ENCODE measurements around the gene LRATD1. TPM values are rescaled to one million over a fixed set of nuclear protein-coding genes. Genes with fewer than 3 reads are reported as not detected.
A peak's percentile ranks its signal among the peaks of the same experiment; 100 is the strongest.

LRATD1 gene, protein sequence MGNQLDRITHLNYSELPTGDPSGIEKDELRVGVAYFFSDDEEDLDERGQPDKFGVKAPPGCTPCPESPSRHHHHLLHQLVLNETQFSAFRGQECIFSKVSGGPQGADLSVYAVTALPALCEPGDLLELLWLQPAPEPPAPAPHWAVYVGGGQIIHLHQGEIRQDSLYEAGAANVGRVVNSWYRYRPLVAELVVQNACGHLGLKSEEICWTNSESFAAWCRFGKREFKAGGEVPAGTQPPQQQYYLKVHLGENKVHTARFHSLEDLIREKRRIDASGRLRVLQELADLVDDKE
- total RNA-seq = 10 to 100 TPM in 2 of 4 donors, 1 to 10 TPM in 2; 1.9 to 12.7 (median 9.7) TPM

DNA sequence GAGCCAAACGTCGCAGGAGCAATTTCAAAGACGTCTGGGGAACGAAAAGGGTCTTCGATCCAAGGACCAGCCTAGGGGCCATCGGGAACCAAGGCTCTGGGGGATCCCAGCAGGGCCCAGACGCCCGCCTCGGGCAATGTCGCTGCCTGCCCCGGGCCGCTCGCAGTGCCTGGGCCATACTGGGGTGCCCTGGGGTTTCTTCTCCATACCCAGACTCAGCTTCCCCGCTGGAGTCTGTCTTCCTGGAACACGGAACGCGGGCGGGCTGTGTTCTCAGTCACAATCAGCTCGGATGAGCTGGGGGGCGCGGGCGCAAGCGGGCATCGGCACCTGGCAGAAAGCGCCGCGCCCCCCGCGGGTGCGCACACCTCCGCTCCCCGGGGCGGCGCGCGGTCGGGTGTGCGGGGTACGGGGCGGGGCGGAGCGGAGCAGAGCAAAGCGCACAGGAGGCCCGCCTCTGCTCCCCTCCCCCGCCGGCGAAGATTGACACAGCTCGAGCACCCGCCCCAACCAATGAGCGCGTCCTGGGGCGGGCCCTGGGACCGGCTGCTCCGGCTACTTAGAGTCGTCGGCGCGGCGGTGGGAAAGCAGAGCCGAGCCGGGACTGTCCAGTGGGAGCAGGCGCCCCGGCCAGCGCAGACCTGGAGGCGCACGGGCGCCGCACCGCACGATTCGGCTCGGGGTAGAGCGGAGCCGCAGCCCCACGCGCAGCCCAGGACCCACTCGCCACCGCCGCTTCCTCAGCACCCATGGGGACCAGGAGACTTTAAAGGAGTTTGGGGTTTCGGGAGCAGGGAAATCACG is at the start of gene LRATD1:
Gene LRATD1 (plus strand): TSS at position 585 of the 804 bp plus-strand sequence. CDS start 1,263 bp downstream, outside the sequence.
- H3K36me3 ChIP-seq = no peaks in the 10 kb centered on the region
- TF ChIP-seq POLR2AphosphoS5 (IDR thresholded peaks at IDR 0.05) (peak; percentile 73), EP300 (IDR thresholded peaks at IDR 0.05) (no peak), POLR2A (IDR thresholded peaks at IDR 0.05) (peak; percentile 68 to 82)
- TF ChIP-seq, protein P1, sequence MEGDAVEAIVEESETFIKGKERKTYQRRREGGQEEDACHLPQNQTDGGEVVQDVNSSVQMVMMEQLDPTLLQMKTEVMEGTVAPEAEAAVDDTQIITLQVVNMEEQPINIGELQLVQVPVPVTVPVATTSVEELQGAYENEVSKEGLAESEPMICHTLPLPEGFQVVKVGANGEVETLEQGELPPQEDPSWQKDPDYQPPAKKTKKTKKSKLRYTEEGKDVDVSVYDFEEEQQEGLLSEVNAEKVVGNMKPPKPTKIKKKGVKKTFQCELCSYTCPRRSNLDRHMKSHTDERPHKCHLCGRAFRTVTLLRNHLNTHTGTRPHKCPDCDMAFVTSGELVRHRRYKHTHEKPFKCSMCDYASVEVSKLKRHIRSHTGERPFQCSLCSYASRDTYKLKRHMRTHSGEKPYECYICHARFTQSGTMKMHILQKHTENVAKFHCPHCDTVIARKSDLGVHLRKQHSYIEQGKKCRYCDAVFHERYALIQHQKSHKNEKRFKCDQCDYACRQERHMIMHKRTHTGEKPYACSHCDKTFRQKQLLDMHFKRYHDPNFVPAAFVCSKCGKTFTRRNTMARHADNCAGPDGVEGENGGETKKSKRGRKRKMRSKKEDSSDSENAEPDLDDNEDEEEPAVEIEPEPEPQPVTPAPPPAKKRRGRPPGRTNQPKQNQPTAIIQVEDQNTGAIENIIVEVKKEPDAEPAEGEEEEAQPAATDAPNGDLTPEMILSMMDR (IDR thresholded peaks at IDR 0.05) = no peak
- H3K27ac ChIP-seq = peak within 1 kb of the TSS in 3 of 4 donors; percentile 90 to 92 (median 92)
- peaks cover 37% of the 10 kb centered on the region for H3K27me3 ChIP-seq
- WGBS, 2 donors (ENCODE audit: low coverage in 1 of 2) = 0 to 7% methylated on average over 1 to 3 of the region's 81 CpGs
- peak; percentile 91 for ATAC-seq
- no peaks in the 10 kb centered on the region for H3K9me3 ChIP-seq
- peak within 1 kb of the TSS; percentile 46 to 69 for H3K4me3 ChIP-seq
- H3K4me1 ChIP-seq = peaks cover 0 to 54% (median 10%) of the 10 kb centered on the region in 3 donors

DNA sequence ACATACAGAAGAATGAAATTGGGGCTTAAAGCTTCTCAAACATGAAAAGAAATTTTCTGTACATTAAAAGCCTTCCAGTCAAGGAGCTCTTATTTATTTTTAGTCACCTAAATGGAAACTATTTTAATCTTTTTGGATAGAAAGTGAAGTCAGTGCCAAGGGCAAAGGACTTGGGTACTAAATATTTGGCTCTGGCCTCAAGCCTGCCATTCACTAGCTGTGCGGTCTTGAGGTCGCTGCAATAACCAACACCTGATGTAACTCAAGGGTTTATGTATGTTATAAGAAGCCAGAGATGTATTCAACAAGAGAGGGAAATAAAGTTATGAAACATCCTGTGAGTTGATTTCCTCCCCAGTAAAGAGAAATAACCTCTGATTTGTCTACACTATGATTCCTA is 49.5 kb upstream of the LRATD1 start:
- Histone ChIP-seq H3K4me3 (no peak overlapping the region), H3K27me3 (no peaks in the 10 kb centered on the region), H3K27ac (no peak overlapping the region), H3K4me1 (no peaks in the 10 kb centered on the region), H3K9me3 (no peaks in the 10 kb centered on the region), H3K36me3 (no peaks in the 10 kb centered on the region)
- TF ChIP-seq, protein P1 (IDR thresholded peaks at IDR 0.05) = no peak
- TF ChIP-seq EP300 (IDR thresholded peaks at IDR 0.05) = no peak
- no peak for TF ChIP-seq POLR2A (IDR thresholded peaks at IDR 0.05)
- no peak for TF ChIP-seq POLR2AphosphoS5 (IDR thresholded peaks at IDR 0.05)
- ATAC-seq = no peak
- WGBS, 2 donors (ENCODE audit: low coverage in 1 of 2) = 73 to 81% methylated on average over 2 of the region's 2 CpGs

DNA sequence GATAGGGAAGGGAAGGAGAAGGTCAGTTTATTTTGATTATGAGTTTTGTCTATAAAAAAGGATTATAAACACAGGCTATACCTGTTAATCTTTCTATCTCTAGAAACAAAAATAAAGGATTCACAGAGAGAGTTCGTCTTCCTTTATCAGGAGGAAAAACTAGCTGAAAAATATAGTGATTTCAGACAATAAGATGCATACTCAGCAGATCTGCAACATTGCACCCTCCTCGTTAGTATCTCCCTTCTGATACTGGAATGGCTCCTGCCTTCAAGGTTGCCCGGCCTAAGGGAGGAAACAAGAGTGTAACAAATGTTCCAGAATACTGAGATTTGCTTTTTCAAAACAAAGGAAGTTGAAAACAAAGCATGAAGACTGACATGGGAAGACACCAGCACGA is 48.7 kb upstream of the LRATD1 start:
- H3K27ac ChIP-seq = no peak overlapping the region
- 50 to 55% methylated on average over 1 to 4 of the region's 4 CpGs for WGBS, 2 donors (ENCODE audit: low coverage in 1 of 2)
- TF ChIP-seq, protein P1 (IDR thresholded peaks at IDR 0.05) = no peak
- no peak for TF ChIP-seq POLR2A (IDR thresholded peaks at IDR 0.05)
- TF ChIP-seq EP300 (IDR thresholded peaks at IDR 0.05) = no peak
- no peak for TF ChIP-seq POLR2AphosphoS5 (IDR thresholded peaks at IDR 0.05)
- no peaks in the 10 kb centered on the region for H3K4me1 ChIP-seq
- no peaks in the 10 kb centered on the region for H3K36me3 ChIP-seq
- ATAC-seq = no peak
- H3K4me3 ChIP-seq = no peak overlapping the region
- H3K27me3 ChIP-seq = no peaks in the 10 kb centered on the region
- H3K9me3 ChIP-seq = no peaks in the 10 kb centered on the region

DNA sequence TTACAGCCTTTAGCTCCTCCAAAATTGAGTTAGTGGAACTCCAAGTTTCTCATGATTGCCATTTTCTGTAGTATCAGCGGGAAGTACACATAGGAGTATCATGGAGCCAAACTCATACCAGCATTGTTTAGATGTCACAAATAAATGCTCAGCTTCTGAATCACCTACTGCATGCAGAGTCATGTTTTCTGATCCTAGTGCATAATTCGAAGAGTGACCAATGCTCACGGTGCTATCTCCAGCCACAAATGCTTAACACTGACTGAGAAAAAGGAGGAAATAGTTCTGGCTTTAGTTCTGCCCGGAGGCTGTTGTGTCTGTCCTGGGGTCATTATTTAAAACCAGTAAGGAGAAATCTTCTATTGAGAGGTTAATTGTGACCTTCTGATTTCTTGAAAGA is 45.4 kb upstream of the LRATD1 start:
- Histone ChIP-seq H3K36me3 (no peaks in the 10 kb centered on the region), H3K27me3 (no peaks in the 10 kb centered on the region), H3K4me1 (no peaks in the 10 kb centered on the region), H3K4me3 (no peak overlapping the region), H3K9me3 (no peaks in the 10 kb centered on the region), H3K27ac (no peak overlapping the region)
- no peak for ATAC-seq
- TF ChIP-seq EP300 (IDR thresholded peaks at IDR 0.05) (no peak), POLR2A (IDR thresholded peaks at IDR 0.05) (no peak), POLR2AphosphoS5 (IDR thresholded peaks at IDR 0.05) (no peak)
- TF ChIP-seq, protein P1 (IDR thresholded peaks at IDR 0.05) = no peak
- 74 to 96% methylated on average over 4 of the region's 4 CpGs for WGBS, 2 donors (ENCODE audit: low coverage in 1 of 2)

Measured in gastroesophageal sphincter (tissue), 4 donors.